VCaP (cell line): ENCODE results near the gene NOD2.

Experiments
- H3K27ac ChIP-seq: fragments of 450-650 bp; 2 replicates; pipeline ENCODE4 v1.5.1; 2017
- CTCF ChIP-seq: fragments of 450-650 bp; conservative IDR thresholded peaks from 2 replicates; pipeline ENCODE4 v1.5.1; 2017; ENCODE audit warnings: mild to moderate bottlenecking, moderate library complexity

The NOD2 gene

GRCh38 chr16:50756473-50756872, 63.1 kb downstream of the NOD2 start:
- no peak for TF ChIP-seq CTCF

GRCh38 chr16:50761267-50761666, 67.9 kb downstream of the NOD2 start:
- H3K27ac ChIP-seq: no peak overlapping the region
- no peak for TF ChIP-seq CTCF

More at GRCh38 chr16:50756473-50756872, 63.1 kb downstream of the NOD2 start:
- H3K27ac ChIP-seq: no peak overlapping the region

GRCh38 chr16:50762241-50762640, 68.8 kb downstream of the NOD2 start:
- no peak for TF ChIP-seq CTCF
- H3K27ac ChIP-seq: no peak overlapping the region

GRCh38 chr16:50763211-50763610, 69.8 kb downstream of the NOD2 start:
- TF ChIP-seq CTCF: no peak
- no peak overlapping the region for H3K27ac ChIP-seq

GRCh38 chr16:50765260-50765659, 71.9 kb downstream of the NOD2 start:
- no peak for TF ChIP-seq CTCF
- H3K27ac ChIP-seq: no peak overlapping the region

- no peak for TF ChIP-seq CTCF
Measured at GRCh38 chr16:50765861-50766260, 72.5 kb downstream of the NOD2 start.

GRCh38 chr16:50767197-50767596, 73.8 kb downstream of the NOD2 start:
- H3K27ac ChIP-seq: no peak overlapping the region
- TF ChIP-seq CTCF: no peak

More at GRCh38 chr16:50765861-50766260, 72.5 kb downstream of the NOD2 start:
- H3K27ac ChIP-seq: no peak overlapping the region

GRCh38 chr16:50771366-50771765, 78.0 kb downstream of the NOD2 start:
- no peak overlapping the region for H3K27ac ChIP-seq
- TF ChIP-seq CTCF: no peak
